Embryonic facial prominence (tissue), 1 donor: Measurements from ENCODE around the gene RABGAP1L.
A peak's percentile ranks its signal among the peaks of the same experiment; 100 is the strongest.
"Not testable (repeated sequence)": the region's sequence is repeated elsewhere in the genome, so short reads cannot be mapped to it uniquely, and the experiment has no call there.

Source experiments
- DNase-seq: peaks from one replicate; pipeline ENCODE4 v3.0.0-alpha.2; 2016; ENCODE audit errors: extremely low spot score

The RABGAP1L gene

GRCh38 chr1:174159252-174160108 is at the start of gene RABGAP1L:
TSS of gene RABGAP1L (plus strand) at chr1:174159520.
- peak; percentile 92 for DNase-seq

- no peak for DNase-seq
These were observed 49.3 kb upstream of the RABGAP1L start for GRCh38 chr1:174110053-174110452.

GRCh38 chr1:174112489-174113162 is 46.7 kb upstream of the RABGAP1L start:
- no peak for DNase-seq

- DNase-seq: no peak
These were observed 45.2 kb upstream of the RABGAP1L start for GRCh38 chr1:174114106-174114505.

GRCh38 chr1:174114788-174115448 is 44.4 kb upstream of the RABGAP1L start:
- DNase-seq: no peak

GRCh38 chr1:174116042-174116441 is 43.3 kb upstream of the RABGAP1L start:
- DNase-seq: no peak

GRCh38 chr1:174118751-174119150 is 40.6 kb upstream of the RABGAP1L start:
- DNase-seq: no peak

GRCh38 chr1:174122318-174122717 is 37.0 kb upstream of the RABGAP1L start:
- not testable (repeated sequence) for DNase-seq

- no peak for DNase-seq
These were observed 35.5 kb upstream of the RABGAP1L start for GRCh38 chr1:174123843-174124242.

GRCh38 chr1:174127176-174127575 is 32.1 kb upstream of the RABGAP1L start:
- DNase-seq: not testable (repeated sequence)

- DNase-seq: no peak
These were observed 28.2 kb upstream of the RABGAP1L start for GRCh38 chr1:174131032-174131638.

GRCh38 chr1:174134003-174134659 is 25.2 kb upstream of the RABGAP1L start:
- DNase-seq: no peak

GRCh38 chr1:174135211-174135610 is 24.1 kb upstream of the RABGAP1L start:
- DNase-seq: no peak

GRCh38 chr1:174136714-174137113 is 22.6 kb upstream of the RABGAP1L start:
- no peak for DNase-seq

- DNase-seq: no peak
These were observed 16.5 kb upstream of the RABGAP1L start for GRCh38 chr1:174142836-174143235.

- DNase-seq: not testable (repeated sequence)
These were observed 15.5 kb upstream of the RABGAP1L start for GRCh38 chr1:174143727-174144396.

- not testable (repeated sequence) for DNase-seq
These were observed 14.9 kb upstream of the RABGAP1L start for GRCh38 chr1:174144397-174144783.

GRCh38 chr1:174149216-174149615 is 10.1 kb upstream of the RABGAP1L start:
- DNase-seq: no peak

GRCh38 chr1:174150499-174150898 is 8.8 kb upstream of the RABGAP1L start:
- no peak for DNase-seq

GRCh38 chr1:174152427-174152826 is 6.9 kb upstream of the RABGAP1L start:
- DNase-seq: no peak
